Vagina (tissue), 2 donors: ENCODE results near the gene CDK14.

ENCODE experiments used
- POLR2A ChIP-seq, 2 donors: fragments of 450-650 bp; IDR thresholded peaks; one replicate each; pipeline ENCODE4 v1.6.1; 2017; ENCODE audit warnings: antibody characterized with exemption in 2 of 2, mild to moderate bottlenecking in 2 of 2, moderate library complexity in 2 of 2
- TF ChIP-seq, protein P1 (sequence below), 3 experiments: fragments of 450-650 bp in 2 of 3; fragments of 200-600 bp in 1 of 3; sonication (generic) in 1 of 3; IDR thresholded peaks; one replicate each; pipeline ENCODE4 v1.5.1; 2017 to 2019; ENCODE audit warnings: antibody characterized with exemption in 3 of 3, mild to moderate bottlenecking in 2 of 3, moderate library complexity in 2 of 3

DNA sequence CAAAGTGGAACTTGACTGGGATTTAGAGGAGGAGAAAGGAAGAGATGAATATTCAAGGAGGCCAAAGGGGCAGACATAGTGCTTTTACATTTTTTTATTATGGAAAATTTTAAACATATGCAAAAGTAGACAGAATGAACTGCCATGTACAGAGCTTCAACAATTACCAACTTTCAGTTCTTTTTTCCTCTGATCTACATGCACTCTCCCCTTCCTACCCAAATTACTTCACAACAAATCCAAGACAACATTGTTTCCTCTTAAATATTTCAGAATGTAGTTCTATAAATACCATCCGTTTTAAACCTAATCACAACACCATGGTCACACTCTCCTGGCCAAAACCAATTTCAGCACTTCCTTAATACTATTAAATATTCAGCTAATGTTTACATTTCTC, 584.6 kb downstream of the CDK14 start:
- TF ChIP-seq, protein P1, sequence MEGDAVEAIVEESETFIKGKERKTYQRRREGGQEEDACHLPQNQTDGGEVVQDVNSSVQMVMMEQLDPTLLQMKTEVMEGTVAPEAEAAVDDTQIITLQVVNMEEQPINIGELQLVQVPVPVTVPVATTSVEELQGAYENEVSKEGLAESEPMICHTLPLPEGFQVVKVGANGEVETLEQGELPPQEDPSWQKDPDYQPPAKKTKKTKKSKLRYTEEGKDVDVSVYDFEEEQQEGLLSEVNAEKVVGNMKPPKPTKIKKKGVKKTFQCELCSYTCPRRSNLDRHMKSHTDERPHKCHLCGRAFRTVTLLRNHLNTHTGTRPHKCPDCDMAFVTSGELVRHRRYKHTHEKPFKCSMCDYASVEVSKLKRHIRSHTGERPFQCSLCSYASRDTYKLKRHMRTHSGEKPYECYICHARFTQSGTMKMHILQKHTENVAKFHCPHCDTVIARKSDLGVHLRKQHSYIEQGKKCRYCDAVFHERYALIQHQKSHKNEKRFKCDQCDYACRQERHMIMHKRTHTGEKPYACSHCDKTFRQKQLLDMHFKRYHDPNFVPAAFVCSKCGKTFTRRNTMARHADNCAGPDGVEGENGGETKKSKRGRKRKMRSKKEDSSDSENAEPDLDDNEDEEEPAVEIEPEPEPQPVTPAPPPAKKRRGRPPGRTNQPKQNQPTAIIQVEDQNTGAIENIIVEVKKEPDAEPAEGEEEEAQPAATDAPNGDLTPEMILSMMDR (IDR thresholded peaks at IDR 0.05), result no peak
- no peak for TF ChIP-seq POLR2A (IDR thresholded peaks at IDR 0.05)
